Measurements from ENCODE around the gene LPAR3. TPM values are rescaled to one million over a fixed set of nuclear protein-coding genes. Genes with fewer than 3 reads are reported as not detected.

LPAR3 gene
- polyA plus RNA-seq, 3 donors = not detected

DNA sequence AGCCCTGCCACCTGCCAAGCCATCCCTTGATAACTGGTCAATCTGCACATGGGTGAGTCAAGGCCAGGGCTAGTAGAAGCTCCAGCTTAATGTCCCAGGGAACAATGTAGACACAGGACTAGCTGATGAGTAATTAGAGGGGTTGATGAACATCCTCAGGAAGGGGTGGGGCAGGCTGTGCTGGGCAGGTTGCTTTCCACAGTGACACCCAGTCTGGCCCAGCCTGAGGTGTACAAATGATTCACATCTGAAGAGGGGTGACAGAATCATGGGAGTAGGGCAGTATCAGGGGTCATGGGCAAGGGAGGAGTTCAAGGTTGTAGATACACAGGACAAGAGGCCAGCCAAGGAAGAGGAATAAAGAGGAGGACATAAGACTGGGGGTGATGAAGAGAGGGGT, 4.3 kb downstream of the LPAR3 start:
- no peak overlapping the region for H3K4me3 Mint-ChIP-seq
- TF ChIP-seq CTCF (IDR thresholded peaks at IDR 0.05) = no peak
- H3K27ac Mint-ChIP-seq = peak overlapping the region in 6 of 7 donors; percentile 36 to 93 (median 59)
- peaks cover 0 to 5% of the 10 kb centered on the region in 2 donors for H3K9me3 ChIP-seq (replicated peaks in 1 of 2; ENCODE audit: control insufficient read depth in 1 of 2, insufficient read depth in 1 of 2, low read length in 2 of 2)
- no peak overlapping the region for H3K27ac ChIP-seq (ENCODE audit: low read depth in 1 of 2, low read length in 2 of 2)
- peaks cover 24 to 28% of the 10 kb centered on the region in 2 donors for H3K27me3 ChIP-seq (ENCODE audit: control insufficient read depth in 2 of 2, insufficient read depth in 2 of 2, low read length in 2 of 2)
- peaks cover 0 to 5% (median 2%) of the 10 kb centered on the region in 7 donors for H3K9me3 Mint-ChIP-seq
- no peak overlapping the region for H2AFZ ChIP-seq (ENCODE audit: insufficient read depth, low read depth, low read length, poor library complexity, severe bottlenecking)
- DNase-seq = peak in 2 of 3 donors; percentile 38 to 69
- peaks cover 23 to 30% of the 10 kb centered on the region in 2 donors for H3K4me1 ChIP-seq (ENCODE audit: control insufficient read depth in 1 of 2, insufficient read depth in 2 of 2, low read length in 2 of 2)
- H3K36me3 ChIP-seq (replicated peaks in 1 of 2; ENCODE audit: control insufficient read depth in 1 of 2, insufficient read depth in 2 of 2, low read length in 2 of 2) = no peaks in the 10 kb centered on the region
- no peak overlapping the region for H3K9ac ChIP-seq (ENCODE audit: insufficient read depth, low read length, poor library complexity, severe bottlenecking)
- peaks cover 29% of the 10 kb centered on the region for H3K4me1 Mint-ChIP-seq
- peaks cover 23 to 36% (median 29%) of the 10 kb centered on the region in 3 donors for H3K27me3 Mint-ChIP-seq (ENCODE audit: low read depth in 3 of 3)
- H3K79me2 ChIP-seq (ENCODE audit: insufficient read depth, low read length) = no peaks in the 10 kb centered on the region
- H4K20me1 ChIP-seq (ENCODE audit: insufficient read depth, low read length) = no peaks in the 10 kb centered on the region
- intact Hi-C loops (cut with micrococcal nuclease) = loop anchor here (10.0 kb wide), 2 partner anchors 54 to 64 kb away; no protein-coding TSS in a partner anchor
- no peak overlapping the region for H3K4me2 ChIP-seq (replicated peaks; ENCODE audit: extremely low read depth, low read length, poor library complexity, severe bottlenecking)
- no peaks in the 10 kb centered on the region for H3K36me3 Mint-ChIP-seq
- H3K4me3 ChIP-seq (replicated peaks in 1 of 3; ENCODE audit: low read depth in 2 of 3, low read length in 3 of 3) = no peak overlapping the region

- peaks cover 23% of the 10 kb centered on the region for H3K4me1 Mint-ChIP-seq
- Histone ChIP-seq H3K79me2 (ENCODE audit: insufficient read depth, low read length) (no peaks in the 10 kb centered on the region), H2AFZ (ENCODE audit: insufficient read depth, low read depth, low read length, poor library complexity, severe bottlenecking) (no peak overlapping the region)
Measured at GRCh38 chr1:84887261-84887934, 5.6 kb downstream of the LPAR3 start.

More at GRCh38 chr1:84887261-84887934, 5.6 kb downstream of the LPAR3 start:
- Histone ChIP-seq H3K4me1 (ENCODE audit: control insufficient read depth in 1 of 2, insufficient read depth in 2 of 2, low read length in 2 of 2) (peaks cover 15 to 20% of the 10 kb centered on the region in 2 donors), H3K4me2 (replicated peaks; ENCODE audit: extremely low read depth, low read length, poor library complexity, severe bottlenecking) (no peak overlapping the region), H4K20me1 (ENCODE audit: insufficient read depth, low read length) (no peaks in the 10 kb centered on the region), H3K4me3 (replicated peaks in 1 of 3; ENCODE audit: low read depth in 2 of 3, low read length in 3 of 3) (no peak overlapping the region), H3K9me3 (replicated peaks in 1 of 2; ENCODE audit: control insufficient read depth in 1 of 2, insufficient read depth in 1 of 2, low read length in 2 of 2) (no peaks in the 10 kb centered on the region), H3K36me3 (replicated peaks in 1 of 2; ENCODE audit: control insufficient read depth in 1 of 2, insufficient read depth in 2 of 2, low read length in 2 of 2) (no peaks in the 10 kb centered on the region), H3K27ac (ENCODE audit: low read depth in 1 of 2, low read length in 2 of 2) (no peak overlapping the region), H3K27me3 (ENCODE audit: control insufficient read depth in 2 of 2, insufficient read depth in 2 of 2, low read length in 2 of 2) (peaks cover 12 to 18% of the 10 kb centered on the region in 2 donors), H3K9ac (ENCODE audit: insufficient read depth, low read length, poor library complexity, severe bottlenecking) (no peak overlapping the region)
- DNase-seq = no peak
- H3K36me3 Mint-ChIP-seq = no peaks in the 10 kb centered on the region
- WGBS (ENCODE audit: insufficient coverage) = no CpG with 5 or more reads among the region's 4 CpGs
- peaks cover 13 to 28% (median 15%) of the 10 kb centered on the region in 3 donors for H3K27me3 Mint-ChIP-seq (ENCODE audit: low read depth in 3 of 3)
- no peak overlapping the region for H3K4me3 Mint-ChIP-seq
- TF ChIP-seq CTCF (IDR thresholded peaks at IDR 0.05) = no peak
- intact Hi-C loops (cut with micrococcal nuclease) = loop anchor here (10.0 kb wide), 2 partner anchors 53 to 63 kb away; no protein-coding TSS in a partner anchor
- no peak overlapping the region for H3K27ac Mint-ChIP-seq
- H3K9me3 Mint-ChIP-seq = peaks cover 0 to 2% (median 0%) of the 10 kb centered on the region in 7 donors

All from CD14-positive monocyte (primary cell).